Measurements from ENCODE around the gene ARFGEF3. TPM values are rescaled to one million over a fixed set of nuclear protein-coding genes. Genes with fewer than 3 reads are reported as not detected.
A peak's percentile ranks its signal among the peaks of the same experiment; 100 is the strongest.

ARFGEF3 gene
- total and polyA plus RNA-seq, 4 donors: 0.06 to 0.33 (median 0.16) TPM

- Histone ChIP-seq H3K4me1 (ENCODE audit: control insufficient read depth in 4 of 4, insufficient read depth in 4 of 4, low read length in 3 of 4) (peaks cover 4 to 16% (median 9%) of the 10 kb centered on the region in 4 donors), H3K4me3 (ENCODE audit: low read depth in 1 of 3, low read length in 3 of 3) (no peak overlapping the region), H3K27ac (ENCODE audit: low read depth in 1 of 2, low read length in 2 of 2) (no peak overlapping the region), H3K9me3 (ENCODE audit: control insufficient read depth in 4 of 4, low read length in 3 of 4) (no peaks in the 10 kb centered on the region), H3K27me3 (ENCODE audit: control insufficient read depth in 4 of 4, insufficient read depth in 4 of 4, low read length in 3 of 4) (no peaks in the 10 kb centered on the region), H3K9ac (ENCODE audit: low read depth in 1 of 2, low read length in 2 of 2) (no peak overlapping the region), H3K36me3 (ENCODE audit: control insufficient read depth in 4 of 4, insufficient read depth in 3 of 4, low read depth in 1 of 4, low read length in 3 of 4) (no peaks in the 10 kb centered on the region)
- no peak for TF ChIP-seq RXRA (IDR thresholded peaks at IDR 0.05)
- no peak for TF ChIP-seq REST (IDR thresholded peaks at IDR 0.05)
- TF ChIP-seq RAD21 (IDR thresholded peaks at IDR 0.05): peak; percentile 38 to 54
- no peak for TF ChIP-seq TAF1 (conservative IDR thresholded peaks at IDR 0.05)
- no peak for TF ChIP-seq EGR1 (IDR thresholded peaks at IDR 0.05; ENCODE audit: low read depth in 2 of 2)
- TF ChIP-seq CTCF (IDR thresholded peaks at IDR 0.05; ENCODE audit: low read depth, low read length, missing input control): peak; percentile 34
- no peak for TF ChIP-seq FOXA2 (IDR thresholded peaks at IDR 0.05)
- TF ChIP-seq YY1 (IDR thresholded peaks at IDR 0.05): no peak
- TF ChIP-seq JUND (IDR thresholded peaks at IDR 0.05): peak; percentile 51 to 79
- no peak for TF ChIP-seq MAX (IDR thresholded peaks at IDR 0.05)
- no peak for DNase-seq (ENCODE audit: low spot score)
These were observed 211.1 kb downstream of the ARFGEF3 start for GRCh38 chr6:138372711-138373463.

GRCh38 chr6:138374230-138374629, 212.5 kb downstream of the ARFGEF3 start:
- H3K27me3 ChIP-seq (ENCODE audit: control insufficient read depth in 4 of 4, insufficient read depth in 4 of 4, low read length in 3 of 4): no peaks in the 10 kb centered on the region
- H3K4me3 ChIP-seq (ENCODE audit: low read depth in 1 of 3, low read length in 3 of 3): no peak overlapping the region
- no peak for DNase-seq (ENCODE audit: low spot score)
- peaks cover 7 to 29% (median 19%) of the 10 kb centered on the region in 4 donors for H3K4me1 ChIP-seq (ENCODE audit: control insufficient read depth in 4 of 4, insufficient read depth in 4 of 4, low read length in 3 of 4)
- no peaks in the 10 kb centered on the region for H3K36me3 ChIP-seq (ENCODE audit: control insufficient read depth in 4 of 4, insufficient read depth in 3 of 4, low read depth in 1 of 4, low read length in 3 of 4)
- H3K9me3 ChIP-seq (ENCODE audit: control insufficient read depth in 4 of 4, low read length in 3 of 4): no peaks in the 10 kb centered on the region
- TF ChIP-seq TAF1 (conservative IDR thresholded peaks at IDR 0.05) (no peak), RXRA (IDR thresholded peaks at IDR 0.05) (no peak), HNF4G (IDR thresholded peaks at IDR 0.05) (no peak), GABPA (IDR thresholded peaks at IDR 0.05 in 1 of 2, conservative IDR thresholded peaks at IDR 0.05 in 1 of 2) (no peak), MAX (IDR thresholded peaks at IDR 0.05) (no peak), HNF4A (conservative IDR thresholded peaks at IDR 0.05) (no peak), REST (IDR thresholded peaks at IDR 0.05) (no peak), YY1 (IDR thresholded peaks at IDR 0.05) (no peak)
- H3K27ac ChIP-seq (ENCODE audit: low read depth in 1 of 2, low read length in 2 of 2): no peak overlapping the region
- H3K9ac ChIP-seq (ENCODE audit: low read depth in 1 of 2, low read length in 2 of 2): no peak overlapping the region
